Endothelial cell of umbilical vein (primary cell): Measurements from ENCODE around the gene FOXJ1. TPM values are rescaled to one million over a fixed set of nuclear protein-coding genes. Genes with fewer than 3 reads are reported as not detected.

Experiments
- BruUV-seq: library from RNA; stranded (reverse); fragments of 400-500 nt; replicated peaks from 2 replicates; lab custom pipeline; 2021; lab: Mats Ljungman, UMichigan
- CTCF ChIA-PET: fragments of 300-600, 350-600 bp; sonication (Branson Sonifier 250); formaldehyde crosslinking; loops from one replicate; lab custom pipeline; 2021; ENCODE audit warnings: antibody characterized with exemption, inconsistent platforms; lab: Charles Lee
- POLR2A ChIA-PET: fragments of 300-600, 350-600 bp; sonication (Branson Sonifier 250); formaldehyde crosslinking; loops from one replicate; lab custom pipeline; 2021; ENCODE audit warnings: antibody characterized with exemption, inconsistent platforms; lab: Charles Lee
- DNase-seq: peaks from one replicate; pipeline ENCODE4 v3.0.0-alpha.2; 2011; ENCODE audit warnings: low read depth, low spot score
- FAIRE-seq: peaks from 2 replicates; lab custom pipeline; 2011; peaks lifted over from hg19 to GRCh38; lab: Jason Lieb, UNC
- H2AFZ ChIP-seq: 2 replicates; pipeline ENCODE4 v1.6.0; 2012; ENCODE audit warnings: low read depth, low read length, control low read depth, inconsistent platforms
- H3K27ac ChIP-seq: 2 replicates; pipeline ENCODE4 v1.5.1; 2011; ENCODE audit warnings: low read depth, mild to moderate bottlenecking, control low read depth, low read length, moderate library complexity; ENCODE audit not compliant: insufficient read depth
- H3K27me3 ChIP-seq, 2 experiments: 2 replicates each; pipeline versions ENCODE4 v1.6.0 to v1.6.1; 2011; ENCODE audit warnings: low read length in 2 of 2, mixed read lengths in 1 of 2; ENCODE audit not compliant: control insufficient read depth in 2 of 2, insufficient read depth in 2 of 2
- H3K36me3 ChIP-seq, 2 experiments: 2 replicates in 1 of 2; 3 replicates in 1 of 2; pipeline ENCODE4 v1.5.1; 2011; ENCODE audit warnings: low read length in 2 of 2, mild to moderate bottlenecking in 1 of 2, moderate library complexity in 1 of 2; ENCODE audit not compliant: control insufficient read depth in 2 of 2, insufficient read depth in 2 of 2; ENCODE audit errors: extremely low read depth in 1 of 2
- H3K4me1 ChIP-seq: 3 replicates; pipeline ENCODE4 v1.5.1; 2011; ENCODE audit warnings: mild to moderate bottlenecking, low read length; ENCODE audit not compliant: control insufficient read depth, insufficient read depth; ENCODE audit errors: extremely low read depth
- H3K4me2 ChIP-seq: 2 replicates; pipeline ENCODE4 v1.6.1; 2011; ENCODE audit warnings: low read length, control low read depth, mixed read lengths; ENCODE audit not compliant: insufficient read depth
- H3K4me3 ChIP-seq, 3 experiments: fragments of 200-600 bp in 1 of 3; sonication (generic), shearing (Covaris generic) in 1 of 3; replicated peaks in 1 of 3; 2 replicates each; pipeline ENCODE4 v1.5.1; 2011 to 2016; ENCODE audit warnings: control low read depth in 3 of 3, low read length in 3 of 3, mild to moderate bottlenecking in 2 of 3, inconsistent platforms in 1 of 3, low read depth in 1 of 3, moderate library complexity in 1 of 3; ENCODE audit not compliant: insufficient read depth in 1 of 3
- H3K79me2 ChIP-seq: 2 replicates; pipeline ENCODE4 v1.6.0; 2012; ENCODE audit warnings: low read length, inconsistent platforms; ENCODE audit not compliant: control insufficient read depth, insufficient read depth
- H3K9ac ChIP-seq: replicated peaks from 2 replicates; pipeline ENCODE3; 2011; ENCODE audit warnings: low read length, control low read depth; ENCODE audit not compliant: insufficient read depth; ENCODE audit errors: extremely low read depth
- H3K9me1 ChIP-seq: replicated peaks from 3 replicates; pipeline ENCODE4 v1.6.0; 2011; ENCODE audit warnings: mild to moderate bottlenecking, low read length; ENCODE audit not compliant: control insufficient read depth, insufficient read depth; ENCODE audit errors: extremely low read depth
- H3K9me3 ChIP-seq: replicated peaks from 2 replicates; pipeline ENCODE4 v1.5.1; 2012; ENCODE audit warnings: low read length, inconsistent platforms; ENCODE audit not compliant: control insufficient read depth, insufficient read depth
- H4K20me1 ChIP-seq: replicated peaks from 2 replicates; pipeline ENCODE3; 2011; ENCODE audit warnings: mild to moderate bottlenecking, low read length; ENCODE audit not compliant: control insufficient read depth, insufficient read depth; ENCODE audit errors: extremely low read depth
- EZH2 ChIP-seq: IDR thresholded peaks from 2 replicates; pipeline ENCODE4 v1.6.1; 2012; ENCODE audit warnings: borderline replicate concordance, low read depth, mild to moderate bottlenecking, moderate library complexity, low read length, inconsistent platforms; ENCODE audit not compliant: severe bottlenecking
- GATA2 ChIP-seq: IDR thresholded peaks from 2 replicates; pipeline ENCODE4 v1.7.0; 2011; ENCODE audit warnings: low read depth, mild to moderate bottlenecking, moderate library complexity, mixed read lengths, low read length; ENCODE audit not compliant: insufficient read length, insufficient read depth
- MYC ChIP-seq: IDR thresholded peaks from one replicate; pipeline ENCODE4 v1.6.1; 2011; ENCODE audit warnings: mild to moderate bottlenecking, low read depth, low read length
- POLR2A ChIP-seq: IDR thresholded peaks from 2 replicates; pipeline ENCODE4 v1.6.1; 2012; ENCODE audit warnings: low read depth, mild to moderate bottlenecking, control low read depth, low read length
- POLR2AphosphoS5 ChIP-seq: IDR thresholded peaks from 2 replicates; pipeline ENCODE4 v1.6.1; 2012; ENCODE audit warnings: low read depth, mild to moderate bottlenecking, control low read depth, low read length, moderate library complexity; ENCODE audit not compliant: insufficient read depth
- dilution Hi-C: fragments of 300-500 bp; cut with MboI; formaldehyde crosslinking; loops from one replicate; pipeline ENCODE4 v1.15.0; 2019; ENCODE audit warnings: low sequenced_read_pairs; ENCODE audit not compliant: extremely low pct_ligation_motif_present
- intact Hi-C: fragments of 100-400 bp; cut with micrococcal nuclease; formaldehyde crosslinking; loops from one replicate; pipeline ENCODE4 v1.10.0; 2022
- polyA plus RNA-seq, 4 experiments: library from polyadenylated mRNA; depleted of rRNA in 3 of 4; stranded (reverse) in 3 of 4; unstranded in 1 of 4; fragments of >200 nt; gene quantifications; 2 replicates each; pipeline versions ENCODE4 v1.2.1 to v1.2.3, GENCODE V29; 2011 to 2012; ENCODE audit warnings: missing spikeins in 1 of 4
- total RNA-seq: library from RNA; stranded (reverse); gene quantifications from 2 replicates; pipeline ENCODE4 v1.2.3, GENCODE V29; 2021
- TF ChIP-seq, protein P1 (sequence below), 2 donors: IDR thresholded peaks; 1 replicate in 1 of 2; 2 replicates in 1 of 2; pipeline ENCODE4 v1.5.1; 2011; ENCODE audit warnings: low read length in 2 of 2, mild to moderate bottlenecking in 2 of 2, moderate library complexity in 2 of 2, control low read depth in 1 of 2, inconsistent platforms in 1 of 2, low read depth in 1 of 2; ENCODE audit not compliant: insufficient read depth in 1 of 2; ENCODE audit errors: extremely low read depth in 1 of 2
- TF ChIP-seq, protein P2 (sequence below): IDR thresholded peaks from 2 replicates; pipeline ENCODE4 v1.6.1; 2011; ENCODE audit not compliant: insufficient read depth, insufficient read length

Gene FOXJ1
- total and polyA plus RNA-seq, 2 donors (not counting 3 experiments of a cell fraction or from before 2014, with no cell fraction given) = not detected

DNA sequence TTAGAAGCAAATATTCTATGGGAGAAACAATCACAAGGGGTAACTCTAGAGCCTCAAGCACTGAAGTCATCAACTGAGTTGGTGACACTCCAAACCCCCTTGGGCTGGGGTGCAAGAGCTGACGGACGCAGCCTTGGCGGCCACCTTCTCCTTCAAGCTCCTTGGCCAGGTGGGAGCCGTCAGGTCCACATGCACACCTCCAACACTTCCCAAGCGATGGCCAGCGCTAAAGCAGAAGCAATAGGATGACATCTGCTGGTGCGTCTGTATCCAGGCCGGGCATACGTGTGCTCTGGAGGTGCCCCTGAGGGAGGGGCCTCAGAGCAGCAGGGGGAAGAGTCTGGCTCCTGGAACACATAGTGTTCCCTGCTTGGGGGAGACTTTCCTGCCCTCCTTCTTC lies 12.2 kb upstream of the FOXJ1 start:
- DNase-seq = no peak
- H3K27ac ChIP-seq = no peak overlapping the region
- TF ChIP-seq POLR2AphosphoS5 (no peak), EZH2 (no peak), POLR2A (no peak), GATA2 (no peak), MYC (no peak)
- TF ChIP-seq, protein P1, sequence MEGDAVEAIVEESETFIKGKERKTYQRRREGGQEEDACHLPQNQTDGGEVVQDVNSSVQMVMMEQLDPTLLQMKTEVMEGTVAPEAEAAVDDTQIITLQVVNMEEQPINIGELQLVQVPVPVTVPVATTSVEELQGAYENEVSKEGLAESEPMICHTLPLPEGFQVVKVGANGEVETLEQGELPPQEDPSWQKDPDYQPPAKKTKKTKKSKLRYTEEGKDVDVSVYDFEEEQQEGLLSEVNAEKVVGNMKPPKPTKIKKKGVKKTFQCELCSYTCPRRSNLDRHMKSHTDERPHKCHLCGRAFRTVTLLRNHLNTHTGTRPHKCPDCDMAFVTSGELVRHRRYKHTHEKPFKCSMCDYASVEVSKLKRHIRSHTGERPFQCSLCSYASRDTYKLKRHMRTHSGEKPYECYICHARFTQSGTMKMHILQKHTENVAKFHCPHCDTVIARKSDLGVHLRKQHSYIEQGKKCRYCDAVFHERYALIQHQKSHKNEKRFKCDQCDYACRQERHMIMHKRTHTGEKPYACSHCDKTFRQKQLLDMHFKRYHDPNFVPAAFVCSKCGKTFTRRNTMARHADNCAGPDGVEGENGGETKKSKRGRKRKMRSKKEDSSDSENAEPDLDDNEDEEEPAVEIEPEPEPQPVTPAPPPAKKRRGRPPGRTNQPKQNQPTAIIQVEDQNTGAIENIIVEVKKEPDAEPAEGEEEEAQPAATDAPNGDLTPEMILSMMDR (IDR thresholded peaks at IDR 0.05; ENCODE audit: extremely low read depth in 1 of 2, insufficient read depth in 1 of 2, low read depth in 1 of 2, low read length in 2 of 2) = no peak
- TF ChIP-seq, protein P2, sequence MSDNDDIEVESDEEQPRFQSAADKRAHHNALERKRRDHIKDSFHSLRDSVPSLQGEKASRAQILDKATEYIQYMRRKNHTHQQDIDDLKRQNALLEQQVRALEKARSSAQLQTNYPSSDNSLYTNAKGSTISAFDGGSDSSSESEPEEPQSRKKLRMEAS = no peak
- H3K9ac ChIP-seq = no peak overlapping the region
- ChIA-PET POLR2A (interaction anchor here (0.5 kb wide), 1 partner anchor 24 kb away, joined by 3 read pairs; no protein-coding TSS in a partner anchor), CTCF (interaction anchor here (1.0 to 3.7 kb wide), 4 partner anchors 25 to 126 kb away, joined by 3 to 17 read pairs (median 8); no protein-coding TSS in a partner anchor)
- no peaks in the 10 kb centered on the region for H3K4me1 ChIP-seq
- peaks cover 4 to 18% of the 10 kb centered on the region in 2 experiments for H3K27me3 ChIP-seq
- H4K20me1 ChIP-seq = no peaks in the 10 kb centered on the region
- intact Hi-C loops (no loop called here), dilution Hi-C loops (no loop called here)
- no TSS peak for BruUV-seq
- no peak for FAIRE-seq
- H3K9me1 ChIP-seq = no peaks in the 10 kb centered on the region
- no peak overlapping the region for H3K4me2 ChIP-seq
- H3K4me3 ChIP-seq = no peak overlapping the region
- H3K9me3 ChIP-seq = no peaks in the 10 kb centered on the region
- no peak overlapping the region for H2AFZ ChIP-seq
- no peaks in the 10 kb centered on the region for H3K79me2 ChIP-seq
- no peaks in the 10 kb centered on the region for H3K36me3 ChIP-seq
